ENCODE data around the gene TCF7L2. TPM values are rescaled to one million over a fixed set of nuclear protein-coding genes. Genes with fewer than 3 reads are reported as not detected.

Gene TCF7L2
- total RNA-seq, 1 experiment from 2014 or later, result 45.2 TPM

- Histone ChIP-seq H3K4me3 (ENCODE audit: low read depth in 2 of 2, low read length in 2 of 2) (peak overlapping the region; percentile 85 to 90), H3K4me1 (ENCODE audit: control insufficient read depth, insufficient read depth, low read length) (peaks cover 33% of the 10 kb centered on the region), H3K27ac (ENCODE audit: low read length) (peak overlapping the region; percentile 94), H3K9me3 (ENCODE audit: control insufficient read depth, insufficient read depth, low read depth, low read length) (no peaks in the 10 kb centered on the region), H3K36me3 (ENCODE audit: control insufficient read depth, insufficient read depth, low read length) (peaks cover 22% of the 10 kb centered on the region), H3K27me3 (ENCODE audit: control insufficient read depth, insufficient read depth, low read length) (no peaks in the 10 kb centered on the region)
- in situ Hi-C loops (cut with HindIII; ENCODE audit: low pct_unique_long_range_greater_than_20kb, low sequenced_read_pairs) (no loop called here), intact Hi-C loops (cut with micrococcal nuclease; ENCODE audit: unreplicated experiment) (loop anchor here (5.0 to 10.0 kb wide), 4 partner anchors 106 to 477 kb away; no protein-coding TSS in a partner anchor)
- CTCF ChIA-PET, result no interaction called here
- no peak for DNase-seq (ENCODE audit: low read depth, low spot score)
- POLR2A ChIA-PET, result interaction anchor here (0.6 kb wide), 1 partner anchor 302 kb away, joined by 9 read pairs; no protein-coding TSS in a partner anchor
- ATAC-seq, result peak; percentile 42
- no TSS peak for BruUV-seq (replicated peaks)
- TF ChIP-seq REST (IDR thresholded peaks at IDR 0.05; ENCODE audit: insufficient read depth in 1 of 2, low read depth in 2 of 2, low read length in 1 of 2), result no peak
- TF ChIP-seq SIN3A (IDR thresholded peaks at IDR 0.05; ENCODE audit: borderline replicate concordance, insufficient read depth, low read depth, low read length), result 0 out of 2 replicates have a peak, but pooled peaks have one; percentile 18
- TF ChIP-seq CTCF (IDR thresholded peaks at IDR 0.05), result no peak
- peak; percentile 68 for TF ChIP-seq POLR2AphosphoS5 (IDR thresholded peaks at IDR 0.05; ENCODE audit: low read depth, low read length)
- no peak for TF ChIP-seq TCF7L2 (IDR thresholded peaks at IDR 0.05; ENCODE audit: low read depth, low read length)
Measured at GRCh38 chr10:112951359-112952281, 1.6 kb downstream of the TCF7L2 start.

- H3K27me3 ChIP-seq (ENCODE audit: control insufficient read depth, insufficient read depth, low read length), result no peaks in the 10 kb centered on the region
- TF ChIP-seq SIN3A (IDR thresholded peaks at IDR 0.05; ENCODE audit: borderline replicate concordance, insufficient read depth, low read depth, low read length) (no peak), POLR2AphosphoS5 (IDR thresholded peaks at IDR 0.05; ENCODE audit: low read depth, low read length) (0 out of 2 replicates have a peak, but pooled peaks have one; percentile 17)
- H3K4me1 ChIP-seq (ENCODE audit: control insufficient read depth, insufficient read depth, low read length), result peaks cover 42% of the 10 kb centered on the region
- BruUV-seq (replicated peaks), result no TSS peak
- in situ Hi-C loops (cut with HindIII; ENCODE audit: low pct_unique_long_range_greater_than_20kb, low sequenced_read_pairs) (no loop called here), intact Hi-C loops (cut with micrococcal nuclease; ENCODE audit: unreplicated experiment) (loop anchor here (5.0 to 10.0 kb wide), 4 partner anchors 105 to 478 kb away; no protein-coding TSS in a partner anchor)
- peak overlapping the region; percentile 77 to 90 for H3K4me3 ChIP-seq (ENCODE audit: low read depth in 2 of 2, low read length in 2 of 2)
- ChIA-PET POLR2A (no interaction called here), CTCF (interaction anchor here (0.6 kb wide), 1 partner anchor 185 kb away, joined by 4 read pairs; no protein-coding TSS in a partner anchor)
- peak overlapping the region; percentile 94 for H3K27ac ChIP-seq (ENCODE audit: low read length)
- DNase-seq (ENCODE audit: low read depth, low spot score), result no peak
- no peaks in the 10 kb centered on the region for H3K9me3 ChIP-seq (ENCODE audit: control insufficient read depth, insufficient read depth, low read depth, low read length)
- peak; percentile 14 for ATAC-seq
- H3K36me3 ChIP-seq (ENCODE audit: control insufficient read depth, insufficient read depth, low read length), result peaks cover 22% of the 10 kb centered on the region
Measured at GRCh38 chr10:112952282-112953173, 2.5 kb downstream of the TCF7L2 start.
